OCI-LY3 (cell line): Measurements from ENCODE around the gene TNK2.

ENCODE experiments used
- EZH2phosphoT487 ChIP-seq: fragments of 200-600 bp; shearing (Covaris generic); IDR thresholded peaks from 2 replicates; pipeline ENCODE4 v1.6.1; 2018; ENCODE audit warnings: antibody characterized with exemption, mixed run types, low read depth
- TF ChIP-seq, protein P1 (sequence below): fragments of 200-600, 300-600 bp; sonication (generic); IDR thresholded peaks from 2 replicates; pipeline ENCODE4 v1.5.1; 2014; ENCODE audit warnings: antibody characterized with exemption, low read length, low read depth

DNA sequence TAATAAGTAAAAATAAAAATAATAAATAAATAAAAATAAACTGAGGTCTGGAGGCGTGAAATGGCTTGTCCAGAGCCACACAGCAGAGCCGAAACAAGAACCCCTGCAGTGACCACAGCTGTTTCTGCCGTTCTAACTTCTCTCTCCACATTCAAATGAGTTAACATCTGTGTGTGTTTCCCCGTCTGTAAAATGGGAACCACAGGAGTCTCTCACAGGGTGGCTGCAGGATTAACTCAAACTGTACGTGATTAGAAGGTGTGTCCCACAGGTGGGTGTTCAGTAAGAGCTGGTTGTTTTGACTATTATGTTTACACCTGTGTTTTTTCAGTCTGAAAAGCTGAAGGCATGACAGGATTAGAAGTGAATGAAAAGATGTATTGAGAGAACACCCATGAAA lies 69.6 kb downstream of the TNK2 start:
- TF ChIP-seq, protein P1, sequence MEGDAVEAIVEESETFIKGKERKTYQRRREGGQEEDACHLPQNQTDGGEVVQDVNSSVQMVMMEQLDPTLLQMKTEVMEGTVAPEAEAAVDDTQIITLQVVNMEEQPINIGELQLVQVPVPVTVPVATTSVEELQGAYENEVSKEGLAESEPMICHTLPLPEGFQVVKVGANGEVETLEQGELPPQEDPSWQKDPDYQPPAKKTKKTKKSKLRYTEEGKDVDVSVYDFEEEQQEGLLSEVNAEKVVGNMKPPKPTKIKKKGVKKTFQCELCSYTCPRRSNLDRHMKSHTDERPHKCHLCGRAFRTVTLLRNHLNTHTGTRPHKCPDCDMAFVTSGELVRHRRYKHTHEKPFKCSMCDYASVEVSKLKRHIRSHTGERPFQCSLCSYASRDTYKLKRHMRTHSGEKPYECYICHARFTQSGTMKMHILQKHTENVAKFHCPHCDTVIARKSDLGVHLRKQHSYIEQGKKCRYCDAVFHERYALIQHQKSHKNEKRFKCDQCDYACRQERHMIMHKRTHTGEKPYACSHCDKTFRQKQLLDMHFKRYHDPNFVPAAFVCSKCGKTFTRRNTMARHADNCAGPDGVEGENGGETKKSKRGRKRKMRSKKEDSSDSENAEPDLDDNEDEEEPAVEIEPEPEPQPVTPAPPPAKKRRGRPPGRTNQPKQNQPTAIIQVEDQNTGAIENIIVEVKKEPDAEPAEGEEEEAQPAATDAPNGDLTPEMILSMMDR = no peak
- no peak for TF ChIP-seq EZH2phosphoT487
